ENCODE results near the gene LRP8. TPM values are rescaled to one million over a fixed set of nuclear protein-coding genes. Genes with fewer than 3 reads are reported as not detected.

LRP8 gene
- total and polyA plus RNA-seq, 9 of the 15 experiments (the other 6 are each of a cell fraction or from before 2014, with no cell fraction given), result 7.1 to 56.1 (median 31.3) TPM

DNA sequence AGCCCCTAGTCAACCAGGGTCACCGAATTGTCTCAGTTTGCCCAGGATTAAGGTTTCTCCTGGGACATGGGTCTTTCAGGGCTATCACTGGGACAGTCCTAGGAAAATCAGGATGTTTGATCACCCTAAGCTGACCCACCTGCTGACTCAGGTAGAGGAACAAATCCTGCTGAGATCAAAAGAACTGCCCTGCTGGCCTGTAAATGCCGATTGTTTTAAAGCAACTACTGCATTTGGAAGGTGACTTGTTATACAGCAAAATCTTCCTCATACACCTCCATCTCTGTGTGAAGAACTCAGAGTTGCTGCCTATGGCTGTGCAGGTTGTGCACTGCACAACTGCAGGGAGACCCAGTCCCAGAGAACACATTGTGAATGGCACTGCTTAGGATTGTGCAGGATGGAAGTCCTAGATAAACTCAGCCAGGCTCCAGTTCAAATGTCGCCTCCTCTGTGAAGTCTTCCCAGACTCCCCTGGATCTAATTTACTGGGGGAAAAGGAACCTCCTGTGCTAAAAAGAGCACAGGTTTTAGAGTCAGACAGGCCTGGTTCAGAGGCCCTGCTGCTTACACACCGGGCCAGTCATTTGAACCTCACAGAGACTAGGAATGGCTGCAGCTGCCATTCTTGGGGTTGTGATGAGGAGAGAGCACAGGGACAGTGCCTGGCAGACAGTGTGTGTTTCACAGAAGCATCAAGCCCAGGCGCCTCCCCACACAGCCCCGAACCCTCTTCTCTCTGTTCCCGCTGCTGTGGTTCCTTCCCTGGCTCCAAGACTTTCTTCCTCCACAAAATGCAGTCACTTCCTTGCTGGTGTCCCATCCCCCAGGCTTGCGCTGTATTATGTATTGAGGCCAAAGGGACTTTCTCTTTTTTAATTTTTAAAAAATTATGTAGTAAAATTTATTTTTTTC, 23.2 kb upstream of the LRP8 start:
- DNase-seq (ENCODE audit: extremely low read depth in 1 of 4, low spot score in 3 of 4), result no peak
- WGBS (ENCODE audit: insufficient coverage, low coverage, missing lambda C conversion rate), result 14% methylated on average over 8 of the region's 8 CpGs
- Histone ChIP-seq H3K4me2 (ENCODE audit: insufficient read depth, low read length) (no peak overlapping the region), H3K9me1 (ENCODE audit: control insufficient read depth, insufficient read depth, low read length) (no peaks in the 10 kb centered on the region), H2AFZ (ENCODE audit: low read depth, low read length) (no peak overlapping the region), H3K36me3 (ENCODE audit: control insufficient read depth, insufficient read depth, low read length) (no peaks in the 10 kb centered on the region), H3K27ac (ENCODE audit: extremely low read depth, low read depth, low read length) (no peak overlapping the region), H3K9me3 (replicated peaks; ENCODE audit: control insufficient read depth, insufficient read depth, low read depth, low read length) (no peaks in the 10 kb centered on the region), H3K9ac (ENCODE audit: insufficient read depth in 1 of 2, low read depth in 2 of 2, low read length in 2 of 2) (no peak overlapping the region), H4K20me1 (replicated peaks; ENCODE audit: control insufficient read depth, insufficient read depth, low read length) (no peaks in the 10 kb centered on the region), H3K4me3 (no peak overlapping the region), H3K27me3 (ENCODE audit: control insufficient read depth in 2 of 2, insufficient read depth in 2 of 2, low read length in 2 of 2) (peaks cover 0 to 29% of the 10 kb centered on the region in 2 experiments; a peak in 2 of 5 replicates), H3K4me1 (replicated peaks in 1 of 2; ENCODE audit: control insufficient read depth in 2 of 2, insufficient read depth in 2 of 2, low read length in 2 of 2) (peaks cover 0 to 6% of the 10 kb centered on the region in 2 experiments; a peak in 2 of 5 replicates), H3K79me2 (ENCODE audit: control insufficient read depth, insufficient read depth, low read length) (no peaks in the 10 kb centered on the region)
- FAIRE-seq, result no peak
- intact Hi-C loops (cut with micrococcal nuclease) (no loop called here), in situ Hi-C loops (cut with MboI) (no loop called here)
- ChIA-PET CTCF (ENCODE audit: low intra/inter-chr PET ratio) (no interaction called here), POLR2A (no interaction called here)
- peak; percentile 32 for ATAC-seq
- no TSS peak for BruUV-seq (replicated peaks)
- TF ChIP-seq PHF20 (IDR thresholded peaks at IDR 0.05; ENCODE audit: partially characterized antibody), result no peak
- peak; percentile 84 for TF ChIP-seq ZFP36 (IDR thresholded peaks at IDR 0.05; ENCODE audit: low read depth, low read length, partially characterized antibody)
- TF ChIP-seq ZNF133 (CRISPR knock-in tag; IDR thresholded peaks at IDR 0.05), result no peak

Data from K562 (cell line).